Measurements from ENCODE around the gene ROPN1B.

The ROPN1B gene

GRCh38 chr3:126022741-126023359 lies 53.9 kb downstream of the ROPN1B start:
- TF ChIP-seq GATA2 (IDR thresholded peaks at IDR 0.05; ENCODE audit: low read depth, low read length), result no peak
- no peak for TF ChIP-seq GATA3 (IDR thresholded peaks at IDR 0.05; ENCODE audit: low read depth, low read length)

GRCh38 chr3:126023390-126023789 lies 54.4 kb downstream of the ROPN1B start:
- no peak for TF ChIP-seq GATA3 (IDR thresholded peaks at IDR 0.05; ENCODE audit: low read depth, low read length)
- no peak for TF ChIP-seq GATA2 (IDR thresholded peaks at IDR 0.05; ENCODE audit: low read depth, low read length)

- TF ChIP-seq GATA3 (IDR thresholded peaks at IDR 0.05; ENCODE audit: low read depth, low read length) (no peak), GATA2 (IDR thresholded peaks at IDR 0.05; ENCODE audit: low read depth, low read length) (no peak)
These were observed 55.3 kb downstream of the ROPN1B start for GRCh38 chr3:126024049-126024854.

GRCh38 chr3:126025116-126025729 lies 56.2 kb downstream of the ROPN1B start:
- no peak for TF ChIP-seq GATA3 (IDR thresholded peaks at IDR 0.05; ENCODE audit: low read depth, low read length)
- TF ChIP-seq GATA2 (IDR thresholded peaks at IDR 0.05; ENCODE audit: low read depth, low read length), result no peak

- TF ChIP-seq GATA3 (IDR thresholded peaks at IDR 0.05; ENCODE audit: low read depth, low read length) (no peak), GATA2 (IDR thresholded peaks at IDR 0.05; ENCODE audit: low read depth, low read length) (no peak)
These were observed 56.9 kb downstream of the ROPN1B start for GRCh38 chr3:126025862-126026261.

- TF ChIP-seq GATA2 (IDR thresholded peaks at IDR 0.05; ENCODE audit: low read depth, low read length), result no peak
- TF ChIP-seq GATA3 (IDR thresholded peaks at IDR 0.05; ENCODE audit: low read depth, low read length), result no peak
These were observed 57.3 kb downstream of the ROPN1B start for GRCh38 chr3:126026277-126026751.

- TF ChIP-seq GATA2 (IDR thresholded peaks at IDR 0.05; ENCODE audit: low read depth, low read length) (no peak), GATA3 (IDR thresholded peaks at IDR 0.05; ENCODE audit: low read depth, low read length) (no peak)
These were observed 57.8 kb downstream of the ROPN1B start for GRCh38 chr3:126026761-126027160.

GRCh38 chr3:126028096-126028495 lies 59.1 kb downstream of the ROPN1B start:
- no peak for TF ChIP-seq GATA3 (IDR thresholded peaks at IDR 0.05; ENCODE audit: low read depth, low read length)
- TF ChIP-seq GATA2 (IDR thresholded peaks at IDR 0.05; ENCODE audit: low read depth, low read length), result no peak

- TF ChIP-seq GATA3 (IDR thresholded peaks at IDR 0.05; ENCODE audit: low read depth, low read length) (no peak), GATA2 (IDR thresholded peaks at IDR 0.05; ENCODE audit: low read depth, low read length) (no peak)
These were observed 60.3 kb downstream of the ROPN1B start for GRCh38 chr3:126029241-126029640.

- TF ChIP-seq GATA3 (IDR thresholded peaks at IDR 0.05; ENCODE audit: low read depth, low read length) (no peak), GATA2 (IDR thresholded peaks at IDR 0.05; ENCODE audit: low read depth, low read length) (no peak)
These were observed 61.5 kb downstream of the ROPN1B start for GRCh38 chr3:126030455-126030854.

GRCh38 chr3:126031981-126032471 lies 63.0 kb downstream of the ROPN1B start:
- TF ChIP-seq GATA2 (IDR thresholded peaks at IDR 0.05; ENCODE audit: low read depth, low read length) (no peak), GATA3 (IDR thresholded peaks at IDR 0.05; ENCODE audit: low read depth, low read length) (no peak)

Data from SH-SY5Y (cell line).